Pancreas (tissue), 10 donors: Measurements from ENCODE around the gene MARK1. TPM values are rescaled to one million over a fixed set of nuclear protein-coding genes. Genes with fewer than 3 reads are reported as not detected.

Experiments
- ATAC-seq, 4 donors: fragments of 200-7000 bp; cut with Tn5 transposase; one replicate each; pipeline versions ENCODE4 v1.8.0 to v1.9.1; 2020; ENCODE audit warnings: mild to moderate bottlenecking in 4 of 4, moderate library complexity in 4 of 4
- DNase-seq, 6 donors: peaks; one replicate each; pipeline ENCODE4 v3.0.0-alpha.2; 2020
- FAIRE-seq: peaks from 2 replicates; lab custom pipeline; 2012; peaks lifted over from hg19 to GRCh38; lab: Jason Lieb, UNC
- H3K27ac ChIP-seq, 4 donors: fragments of 200-600 bp; sonication (generic); 1 replicate in 3 of 4; 2 replicates in 1 of 4; pipeline versions ENCODE4 v1.5.0 to v1.8.0; 2020
- H3K27me3 ChIP-seq, 4 donors: fragments of 200-600 bp; one replicate each; pipeline ENCODE4 v1.8.0; 2021
- H3K36me3 ChIP-seq, 3 donors: fragments of 200-600 bp; sonication (generic) in 1 of 3; one replicate each; pipeline versions ENCODE4 v1.5.0 to v1.8.0; 2020 to 2021
- H3K4me1 ChIP-seq, 3 donors: fragments of 200-600 bp; one replicate each; pipeline ENCODE4 v1.8.0; 2021
- H3K4me3 ChIP-seq, 4 donors: fragments of 200-600 bp; sonication (generic) in 2 of 4; one replicate each; pipeline versions ENCODE4 v1.5.0 to v1.8.0; 2020 to 2021
- H3K9me3 ChIP-seq, 4 donors: fragments of 200-600 bp; one replicate each; pipeline ENCODE4 v1.8.0; 2021
- CTCF ChIP-seq, 4 donors: fragments of 200-600 bp; sonication (generic) in 3 of 4; IDR thresholded peaks; one replicate each; pipeline versions ENCODE4 v1.5.0 to v1.8.0; 2021; ENCODE audit warnings: antibody characterized with exemption in 4 of 4
- WGBS, 2 donors: extraction: QIAGEN DNeasy Blood & Tissue Kit; methylation state at CpG; one replicate each; pipeline ENCODE4 v1.1.7; 2013; 5-methylcytosine and 5-hydroxymethylcytosine counted together
- intact Hi-C, 3 donors: fragments of 100-400 bp; cut with DNase I; formaldehyde crosslinking; loops; one replicate each; pipeline versions ENCODE4 v1.11.1 to v1.14.2; 2022
- polyA plus RNA-seq, 2 donors: library from polyadenylated mRNA; stranded (reverse); fragments of 200-250 nt; gene quantifications; one replicate each; pipeline ENCODE4 v1.2.3, GENCODE V29; 2013
- total RNA-seq, 6 donors: library from RNA; stranded (reverse); fragmentation: NEBNext Ultra II Directional in 4 of 6; extraction: Animal tissue kit (Norgen Biotek cat#: 25700) in 4 of 6; gene quantifications; one replicate each; pipeline versions ENCODE4 v1.2.1 to v1.2.4, GENCODE V29; 2021 to 2023
- donor health status: healthy with polysubstance abuse.
- donor health status: DM: no; HTN: no; CAD: no; lungs with moderate emphysema.
- donor health status: DM: no; HTN: no; CAD: no.
- donor health status: control.
- donor health status: control.
- donor health status: Bipolar disorder and iron deficiency.
- donor health status: DM: yes; HTN: yes; CAD: no.
- donor health status: DM: no; HTN: no; CAD: no.
- donor health status: DM: no; HTN: no; CAD: no.
- donor health status: DM: yes; HTN: yes; CAD: no.

Gene MARK1
- total and polyA plus RNA-seq, 8 donors, result 0.84 to 3.5 (median 1.4) TPM

- no peaks in the 10 kb centered on the region for H3K9me3 ChIP-seq
- H3K27ac ChIP-seq, result no peak overlapping the region
- H3K36me3 ChIP-seq, result no peaks in the 10 kb centered on the region
- ATAC-seq (no peak), DNase-seq (no peak), FAIRE-seq (no peak)
- H3K4me3 ChIP-seq, result no peak overlapping the region
- no peaks in the 10 kb centered on the region for H3K27me3 ChIP-seq
- intact Hi-C loops, result no loop called here
- no peak for TF ChIP-seq CTCF (IDR thresholded peaks at IDR 0.05)
- 6% methylated on average over 1 of the region's 1 CpG for WGBS, 2 donors
- H3K4me1 ChIP-seq, result no peaks in the 10 kb centered on the region
These were observed 35.6 kb downstream of the MARK1 start for GRCh38 chr1:220563564-220563963.

DNA sequence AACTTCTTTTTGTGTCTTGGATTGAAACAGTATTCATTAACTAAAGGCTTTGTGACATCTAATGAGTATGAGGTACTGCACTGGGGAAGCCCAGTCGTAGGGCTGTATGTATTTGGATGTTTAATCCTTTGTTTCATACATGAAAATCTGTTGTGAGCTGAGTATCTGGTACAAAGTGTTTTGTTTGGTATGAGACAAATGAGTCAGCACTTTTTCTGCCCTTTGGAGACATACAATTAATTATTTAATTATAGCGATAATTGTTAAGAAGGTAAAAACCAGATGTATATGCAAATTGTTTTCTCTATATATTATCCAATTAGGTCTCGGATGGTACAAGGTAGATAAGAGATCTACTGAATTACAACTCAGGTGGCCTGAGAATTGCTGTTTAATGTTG lies 36.3 kb downstream of the MARK1 start:
- FAIRE-seq (no peak), ATAC-seq (no peak), DNase-seq (no peak)
- no peak for TF ChIP-seq CTCF (IDR thresholded peaks at IDR 0.05)
- Histone ChIP-seq H3K36me3 (no peaks in the 10 kb centered on the region), H3K4me3 (no peak overlapping the region), H3K27ac (no peak overlapping the region), H3K9me3 (no peaks in the 10 kb centered on the region), H3K4me1 (no peaks in the 10 kb centered on the region), H3K27me3 (no peaks in the 10 kb centered on the region)
- WGBS, 2 donors, result 81 to 82% methylated on average over 3 of the region's 3 CpGs
- intact Hi-C loops, result no loop called here

DNA sequence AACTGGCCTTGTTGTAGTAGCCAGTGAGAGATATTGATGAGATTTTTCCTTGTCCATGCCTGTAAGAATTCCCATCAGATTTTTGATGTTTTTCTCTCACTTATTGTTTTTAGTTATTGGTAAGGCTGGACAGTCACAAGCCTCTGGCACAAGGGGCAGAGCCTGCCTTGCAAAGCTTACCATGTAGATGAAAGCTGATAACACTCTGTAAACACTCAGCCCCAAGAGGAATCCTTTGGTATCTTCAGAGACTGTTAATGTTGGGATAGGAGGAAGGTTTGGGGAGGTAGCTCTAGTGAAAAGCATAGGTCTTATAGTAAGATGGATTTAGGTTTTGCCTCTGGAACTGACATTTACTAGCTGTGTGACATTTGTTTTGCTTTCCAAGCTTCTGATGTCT lies 37.7 kb downstream of the MARK1 start:
- ATAC-seq, result no peak
- intact Hi-C loops, result no loop called here
- H3K4me1 ChIP-seq, result no peaks in the 10 kb centered on the region
- H3K9me3 ChIP-seq, result no peaks in the 10 kb centered on the region
- FAIRE-seq, result no peak
- H3K27me3 ChIP-seq, result no peaks in the 10 kb centered on the region
- no peaks in the 10 kb centered on the region for H3K36me3 ChIP-seq
- H3K4me3 ChIP-seq, result no peak overlapping the region
- no peak for TF ChIP-seq CTCF (IDR thresholded peaks at IDR 0.05)
- no peak overlapping the region for H3K27ac ChIP-seq
- no peak for DNase-seq

- ATAC-seq, result no peak
- Histone ChIP-seq H3K36me3 (no peaks in the 10 kb centered on the region), H3K27me3 (no peaks in the 10 kb centered on the region), H3K9me3 (no peaks in the 10 kb centered on the region), H3K4me1 (no peaks in the 10 kb centered on the region), H3K4me3 (no peak overlapping the region), H3K27ac (no peak overlapping the region)
- no peak for DNase-seq
- no peak for TF ChIP-seq CTCF (IDR thresholded peaks at IDR 0.05)
- intact Hi-C loops, result no loop called here
- no peak for FAIRE-seq
- WGBS, 2 donors, result 83 to 85% methylated on average over 1 of the region's 1 CpG
These were observed 38.9 kb downstream of the MARK1 start for GRCh38 chr1:220566869-220567268.

DNA sequence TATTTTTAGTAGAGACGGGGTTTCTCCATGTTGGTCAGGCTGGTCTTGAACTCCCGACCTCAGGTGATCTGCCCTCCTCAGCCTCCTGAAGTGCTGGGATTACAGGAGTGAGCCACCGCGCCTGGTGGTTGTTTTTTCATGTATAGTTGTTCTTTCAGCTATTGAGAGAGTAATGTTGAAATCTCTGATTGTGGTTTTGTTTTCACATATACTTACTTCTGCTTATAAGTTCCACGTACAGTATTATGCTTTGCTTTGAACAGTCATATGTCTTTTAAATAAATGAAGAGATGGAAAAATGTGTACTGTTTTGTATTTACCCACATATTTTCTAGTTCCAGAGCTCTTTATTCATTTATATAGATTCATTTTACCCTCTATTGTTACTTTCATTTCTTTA lies 44.5 kb downstream of the MARK1 start:
- ATAC-seq (no peak), DNase-seq (no peak), FAIRE-seq (no peak)
- 76 to 86% methylated on average over 5 of the region's 5 CpGs for WGBS, 2 donors
- H3K9me3 ChIP-seq, result no peaks in the 10 kb centered on the region
- H3K4me3 ChIP-seq, result no peak overlapping the region
- intact Hi-C loops, result no loop called here
- H3K27ac ChIP-seq, result no peak overlapping the region
- no peak for TF ChIP-seq CTCF (IDR thresholded peaks at IDR 0.05)
- no peaks in the 10 kb centered on the region for H3K36me3 ChIP-seq
- H3K4me1 ChIP-seq, result no peaks in the 10 kb centered on the region
- no peaks in the 10 kb centered on the region for H3K27me3 ChIP-seq
